Subcutaneous adipose tissue (tissue), 4 donors: ENCODE results near the gene ZBTB42. TPM values are rescaled to one million over a fixed set of nuclear protein-coding genes. Genes with fewer than 3 reads are reported as not detected.

Source experiments
- CTCF ChIP-seq: fragments of 450-650 bp; IDR thresholded peaks from one replicate; pipeline ENCODE4 v1.5.1; 2016; ENCODE audit warnings: low read depth, mild to moderate bottlenecking, control low read depth, antibody characterized with exemption, moderate library complexity
- total RNA-seq, 4 donors: library from RNA; depleted of rRNA; stranded (reverse); fragments of >200 nt; gene quantifications; one replicate each; pipeline ENCODE4 v1.1.0, GENCODE V29; 2016

Gene ZBTB42
- total RNA-seq, 4 donors from 2014 or later: 1.5 to 18.1 (median 3.1) TPM

GRCh38 chr14:104780513-104781030 is 20.3 kb upstream of the ZBTB42 start:
- no peak for TF ChIP-seq CTCF

GRCh38 chr14:104781271-104782077 is 19.4 kb upstream of the ZBTB42 start:
- TF ChIP-seq CTCF: no peak

- TF ChIP-seq CTCF: no peak
Observed at GRCh38 chr14:104782086-104782807, 18.7 kb upstream of the ZBTB42 start.

GRCh38 chr14:104782808-104783139 is 18.1 kb upstream of the ZBTB42 start:
- no peak for TF ChIP-seq CTCF

GRCh38 chr14:104783484-104784217 is 17.2 kb upstream of the ZBTB42 start:
- TF ChIP-seq CTCF: no peak

GRCh38 chr14:104784218-104784568 is 16.7 kb upstream of the ZBTB42 start:
- no peak for TF ChIP-seq CTCF
